Endometrial microvascular endothelial cells (primary cell): ENCODE measurements around the gene BCL3. TPM values are rescaled to one million over a fixed set of nuclear protein-coding genes. Genes with fewer than 3 reads are reported as not detected.

Experiments
- in situ Hi-C: cut with HindIII; loops from 2 replicates; pipeline ENCODE4 v1.10.0; 2017; ENCODE audit warnings: low sequenced_read_pairs, low pct_unique_long_range_greater_than_20kb; ENCODE audit errors: inconsistent ontology term
- total RNA-seq: library from RNA; depleted of rRNA; stranded (reverse); fragments of >200 nt; gene quantifications from one replicate; pipeline ENCODE4 v1.2.3, GENCODE V29; 2015; ENCODE audit errors: inconsistent ontology term

The BCL3 gene, protein sequence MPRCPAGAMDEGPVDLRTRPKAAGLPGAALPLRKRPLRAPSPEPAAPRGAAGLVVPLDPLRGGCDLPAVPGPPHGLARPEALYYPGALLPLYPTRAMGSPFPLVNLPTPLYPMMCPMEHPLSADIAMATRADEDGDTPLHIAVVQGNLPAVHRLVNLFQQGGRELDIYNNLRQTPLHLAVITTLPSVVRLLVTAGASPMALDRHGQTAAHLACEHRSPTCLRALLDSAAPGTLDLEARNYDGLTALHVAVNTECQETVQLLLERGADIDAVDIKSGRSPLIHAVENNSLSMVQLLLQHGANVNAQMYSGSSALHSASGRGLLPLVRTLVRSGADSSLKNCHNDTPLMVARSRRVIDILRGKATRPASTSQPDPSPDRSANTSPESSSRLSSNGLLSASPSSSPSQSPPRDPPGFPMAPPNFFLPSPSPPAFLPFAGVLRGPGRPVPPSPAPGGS
- 18.2 TPM for total RNA-seq

DNA sequence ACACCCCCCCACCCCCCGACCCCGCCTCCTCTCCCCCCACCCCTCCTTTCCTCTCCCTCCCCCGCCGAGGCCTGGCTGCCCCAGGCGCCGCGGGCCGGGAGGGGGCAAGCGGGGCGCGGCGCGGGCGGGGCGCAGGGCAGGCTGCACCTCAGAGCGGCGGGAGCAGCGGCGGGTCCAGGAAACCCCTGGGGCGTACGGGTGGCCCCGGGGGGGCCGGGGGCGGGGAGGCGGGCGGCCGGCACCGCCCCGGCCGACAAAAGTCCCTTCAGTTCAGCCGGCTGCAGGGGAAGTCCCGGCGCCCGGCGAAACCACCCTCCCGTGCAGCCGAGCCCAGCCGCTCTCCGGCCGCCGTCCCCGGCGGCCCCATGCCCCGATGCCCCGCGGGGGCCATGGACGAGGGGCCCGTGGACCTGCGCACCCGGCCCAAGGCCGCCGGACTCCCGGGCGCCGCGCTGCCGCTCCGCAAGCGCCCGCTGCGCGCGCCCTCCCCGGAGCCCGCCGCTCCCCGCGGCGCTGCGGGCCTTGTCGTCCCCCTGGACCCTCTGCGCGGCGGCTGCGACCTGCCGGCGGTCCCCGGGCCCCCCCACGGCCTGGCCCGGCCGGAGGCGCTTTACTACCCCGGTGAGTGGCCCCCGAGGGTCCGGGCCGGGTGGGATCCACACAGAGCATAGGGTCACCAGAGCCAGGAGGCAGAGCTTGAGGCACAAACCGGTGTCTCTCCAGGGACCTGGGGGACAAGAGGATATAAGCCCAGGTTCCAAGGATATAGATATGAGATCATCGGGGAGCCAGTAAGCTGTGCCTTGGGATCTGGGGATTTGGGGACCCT is at the start of gene BCL3:
Gene BCL3, plus strand, starts transcription at position 283 of the 829 bp plus-strand sequence. Its CDS starts 83 bp downstream, at position 366.
- in situ Hi-C loops = no loop called here

DNA sequence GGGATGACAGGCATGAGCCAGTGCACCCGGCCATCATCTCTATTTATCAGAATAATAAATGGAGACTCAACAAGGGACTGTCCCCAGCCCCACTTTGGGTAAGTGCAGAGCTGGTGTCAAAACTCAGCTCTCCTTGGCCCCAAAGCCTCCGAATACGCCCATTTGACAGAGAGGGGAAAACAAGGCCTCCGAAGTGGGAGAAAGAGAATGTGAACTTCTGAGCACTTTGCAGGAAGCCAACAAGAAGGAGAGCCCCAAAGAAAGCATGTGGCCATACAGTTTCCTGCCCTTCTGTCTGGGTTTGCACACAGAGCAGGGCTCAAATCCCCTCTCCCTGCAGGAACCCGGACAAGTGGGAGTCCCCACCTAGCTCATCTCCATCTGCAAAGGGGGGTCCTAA is 48.0 kb upstream of the BCL3 start:
- in situ Hi-C loops = loop anchor here (25.0 kb wide), 1 partner anchor 137 kb away; the partner anchor contains the start of gene NECTIN2

DNA sequence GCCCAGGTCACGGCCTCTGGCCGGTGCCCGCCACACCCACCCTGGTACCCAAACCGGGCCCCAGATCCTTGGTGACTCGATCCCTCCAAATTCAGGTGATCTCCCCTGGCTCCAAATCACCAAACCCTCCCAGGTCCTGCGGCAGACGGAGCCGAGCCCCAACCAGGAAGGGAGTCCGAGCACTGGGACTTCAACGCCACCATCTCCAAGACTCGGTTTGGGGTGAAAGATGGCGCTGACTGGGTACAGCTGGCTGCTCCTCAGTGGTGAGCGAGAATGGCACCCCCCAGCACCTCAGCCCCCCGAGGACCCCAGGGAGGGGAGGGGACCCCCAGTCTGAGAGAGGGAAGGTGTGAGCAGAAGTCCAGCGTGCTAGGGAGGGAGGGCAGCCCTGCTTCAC is 47.3 kb upstream of the BCL3 start:
- in situ Hi-C loops = loop anchor here (25.0 kb wide), 1 partner anchor 136 kb away; the partner anchor contains the start of gene NECTIN2

DNA sequence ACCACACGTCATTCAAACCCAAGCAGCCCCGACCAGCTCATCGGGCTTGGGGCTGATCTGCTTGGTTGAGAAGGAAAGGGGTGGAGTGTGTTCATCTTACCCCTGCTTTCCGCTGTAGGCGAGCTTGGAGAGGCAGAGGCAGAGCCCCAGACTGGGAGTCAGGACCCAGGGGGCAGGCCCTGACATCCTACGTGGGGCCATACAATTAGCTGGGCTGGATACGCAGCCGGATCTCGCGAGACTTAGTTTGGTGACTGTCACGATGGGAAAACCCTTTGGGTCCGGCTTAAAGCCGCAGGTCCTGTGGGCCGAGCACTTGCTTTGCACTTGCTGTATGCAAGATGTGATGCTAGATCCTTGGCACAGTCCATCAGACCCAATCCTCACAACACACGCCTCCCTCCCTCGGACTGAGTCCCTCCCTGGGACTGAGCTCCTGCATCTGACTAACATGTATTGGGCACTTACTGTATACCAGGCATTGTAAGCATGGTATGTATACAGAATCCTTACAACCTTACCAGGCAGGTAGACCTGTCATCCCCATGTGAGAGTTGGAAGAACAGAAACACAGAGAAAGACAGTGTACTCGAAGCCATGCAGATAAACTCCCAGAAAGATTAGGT is 45.8 kb upstream of the BCL3 start:
- in situ Hi-C loops = loop anchor here (25.0 kb wide), 1 partner anchor 135 kb away; the partner anchor contains the start of gene NECTIN2

DNA sequence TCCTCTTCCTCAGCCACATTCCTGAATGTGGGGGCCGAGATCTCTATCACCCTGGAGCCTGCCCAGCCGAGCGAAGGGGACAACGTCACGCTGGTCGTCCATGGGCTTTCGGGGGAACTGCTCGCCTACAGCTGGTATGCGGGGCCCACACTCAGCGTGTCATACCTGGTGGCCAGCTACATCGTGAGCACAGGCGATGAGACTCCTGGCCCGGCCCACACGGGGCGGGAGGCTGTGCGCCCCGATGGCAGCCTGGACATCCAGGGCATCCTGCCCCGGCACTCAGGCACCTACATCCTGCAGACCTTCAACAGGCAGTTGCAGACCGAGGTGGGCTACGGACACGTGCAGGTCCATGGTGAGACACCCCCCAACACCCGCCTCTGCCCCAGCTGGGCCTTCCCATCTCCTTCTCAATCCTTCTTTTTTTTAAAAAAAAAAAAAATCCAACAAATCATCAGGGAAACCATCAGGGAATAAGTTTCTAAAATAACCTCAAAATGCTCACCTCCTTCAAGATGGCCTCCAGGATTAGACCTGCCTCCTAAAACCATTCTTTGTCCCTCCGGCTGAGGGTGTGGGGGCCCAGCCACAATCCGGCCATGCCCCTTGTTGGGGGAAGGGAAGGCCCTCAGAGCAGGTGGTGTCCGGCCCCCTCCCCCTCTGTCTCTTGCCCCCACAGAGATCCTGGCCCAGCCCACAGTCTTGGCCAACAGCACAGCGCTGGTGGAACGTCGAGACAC is 45.0 kb upstream of the BCL3 start:
- in situ Hi-C loops = loop anchor here (25.0 kb wide), 1 partner anchor 134 kb away; the partner anchor contains the start of gene NECTIN2

DNA sequence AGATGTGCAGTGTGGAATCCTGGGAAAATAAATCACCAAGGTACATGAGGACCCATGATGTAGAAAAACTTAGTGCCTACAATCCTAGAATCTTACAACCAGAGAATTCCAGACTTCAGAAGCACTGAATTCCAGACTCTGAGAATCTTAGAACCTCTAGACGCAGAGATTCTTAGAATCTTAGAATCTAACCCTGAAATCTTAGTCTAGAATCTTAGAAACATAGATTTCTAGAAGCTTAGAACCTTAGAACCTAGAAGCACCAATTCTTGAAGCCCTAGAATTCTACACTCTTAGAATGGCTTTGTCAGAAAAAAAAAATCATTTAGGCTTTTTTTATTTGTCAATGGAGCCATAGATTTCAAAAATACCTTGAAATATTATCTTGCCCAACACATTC is 43.5 kb upstream of the BCL3 start:
- in situ Hi-C loops = loop anchor here (25.0 kb wide), 1 partner anchor 132 kb away; the partner anchor contains the start of gene NECTIN2

DNA sequence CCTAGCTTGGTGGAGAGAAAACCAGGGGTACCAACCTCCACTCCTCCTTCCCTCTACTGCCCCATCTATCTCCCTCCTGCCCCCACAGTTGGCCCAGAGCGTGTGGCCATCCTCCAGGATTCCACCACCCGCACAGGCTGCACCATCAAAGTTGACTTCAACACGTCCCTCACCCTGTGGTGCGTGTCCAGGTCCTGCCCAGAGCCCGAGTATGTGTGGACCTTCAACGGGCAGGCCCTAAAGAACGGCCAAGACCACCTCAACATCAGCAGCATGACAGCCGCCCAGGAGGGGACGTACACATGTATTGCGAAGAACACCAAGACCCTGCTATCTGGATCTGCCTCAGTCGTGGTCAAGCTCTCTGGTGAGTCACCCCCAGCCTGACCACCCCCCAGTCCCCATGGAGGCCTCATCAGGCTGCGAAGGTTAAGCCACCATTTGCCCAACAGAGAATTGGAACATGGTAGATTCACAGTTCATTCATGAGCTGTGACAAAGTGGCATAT is 43.0 kb upstream of the BCL3 start:
- in situ Hi-C loops = loop anchor here (25.0 kb wide), 1 partner anchor 132 kb away; the partner anchor contains the start of gene NECTIN2

DNA sequence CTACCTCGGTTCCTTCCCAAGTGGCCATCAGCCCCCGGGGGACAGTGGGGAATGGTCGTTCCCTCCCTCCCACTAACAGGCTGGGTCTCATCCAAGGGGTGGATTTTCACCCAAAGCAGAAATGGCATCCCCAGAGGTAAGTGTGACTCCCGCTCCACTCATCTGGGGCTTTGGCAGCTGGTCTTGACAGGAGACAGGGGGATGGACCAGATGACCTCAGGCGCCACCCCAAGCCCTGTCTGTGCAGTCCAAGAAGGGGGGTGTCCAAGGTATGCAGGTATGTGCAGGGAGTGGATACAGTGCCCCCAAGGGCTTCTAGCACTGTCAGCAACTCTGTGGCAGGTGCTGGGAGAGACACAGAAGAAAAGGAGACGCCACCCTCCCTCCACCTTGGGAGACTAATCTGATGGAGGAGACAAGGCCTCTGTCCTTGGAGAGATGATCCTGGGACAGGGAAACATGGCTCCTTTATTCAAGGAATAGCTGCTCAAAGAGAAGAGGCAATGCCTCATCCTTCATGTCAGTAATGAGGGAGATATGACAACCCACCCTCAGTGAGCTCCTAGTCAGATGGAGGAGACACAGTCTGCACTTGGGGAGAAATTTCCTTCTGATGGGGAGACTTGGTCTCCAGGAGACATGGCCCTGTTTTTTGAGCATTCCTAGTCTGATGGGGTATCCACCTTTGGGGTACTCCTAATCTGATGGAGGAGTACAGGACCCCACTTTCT is 41.8 kb upstream of the BCL3 start:
- in situ Hi-C loops = loop anchor here (25.0 kb wide), 1 partner anchor 131 kb away; the partner anchor contains the start of gene NECTIN2

DNA sequence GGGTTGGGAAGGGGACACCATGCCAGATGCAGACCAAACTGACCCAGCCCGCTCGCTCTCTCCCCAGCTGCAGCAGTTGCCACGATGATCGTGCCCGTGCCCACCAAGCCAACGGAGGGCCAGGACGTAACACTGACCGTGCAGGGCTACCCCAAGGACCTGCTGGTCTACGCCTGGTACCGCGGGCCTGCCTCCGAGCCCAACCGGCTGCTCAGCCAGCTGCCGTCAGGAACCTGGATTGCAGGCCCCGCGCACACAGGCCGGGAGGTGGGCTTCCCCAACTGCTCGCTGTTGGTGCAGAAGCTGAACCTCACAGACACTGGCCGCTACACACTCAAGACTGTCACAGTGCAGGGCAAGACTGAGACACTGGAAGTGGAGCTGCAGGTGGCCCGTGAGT is 40.7 kb upstream of the BCL3 start:
- in situ Hi-C loops = loop anchor here (25.0 kb wide), 1 partner anchor 130 kb away; the partner anchor contains the start of gene NECTIN2

DNA sequence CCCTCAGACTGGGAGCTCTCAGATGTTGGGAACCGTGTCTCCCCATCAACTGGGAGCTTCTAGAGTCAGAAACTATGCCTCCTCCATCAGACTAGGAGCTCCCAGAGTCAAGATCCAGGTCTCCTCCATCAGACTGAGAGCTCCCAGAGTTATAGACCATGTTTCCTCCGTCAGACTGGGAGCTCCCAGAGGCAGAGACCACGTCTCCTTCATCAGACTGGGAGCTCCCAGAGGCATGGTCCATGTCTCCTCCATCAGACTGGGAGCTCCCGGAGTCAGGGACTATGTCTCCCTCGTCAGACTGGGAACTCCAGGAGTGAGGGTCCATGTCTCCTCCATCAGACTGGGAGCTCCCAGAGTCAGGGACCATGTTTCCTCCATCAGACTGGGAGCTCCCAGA is 39.6 kb upstream of the BCL3 start:
- in situ Hi-C loops = loop anchor here (25.0 kb wide), 1 partner anchor 128 kb away; the partner anchor contains the start of gene NECTIN2

DNA sequence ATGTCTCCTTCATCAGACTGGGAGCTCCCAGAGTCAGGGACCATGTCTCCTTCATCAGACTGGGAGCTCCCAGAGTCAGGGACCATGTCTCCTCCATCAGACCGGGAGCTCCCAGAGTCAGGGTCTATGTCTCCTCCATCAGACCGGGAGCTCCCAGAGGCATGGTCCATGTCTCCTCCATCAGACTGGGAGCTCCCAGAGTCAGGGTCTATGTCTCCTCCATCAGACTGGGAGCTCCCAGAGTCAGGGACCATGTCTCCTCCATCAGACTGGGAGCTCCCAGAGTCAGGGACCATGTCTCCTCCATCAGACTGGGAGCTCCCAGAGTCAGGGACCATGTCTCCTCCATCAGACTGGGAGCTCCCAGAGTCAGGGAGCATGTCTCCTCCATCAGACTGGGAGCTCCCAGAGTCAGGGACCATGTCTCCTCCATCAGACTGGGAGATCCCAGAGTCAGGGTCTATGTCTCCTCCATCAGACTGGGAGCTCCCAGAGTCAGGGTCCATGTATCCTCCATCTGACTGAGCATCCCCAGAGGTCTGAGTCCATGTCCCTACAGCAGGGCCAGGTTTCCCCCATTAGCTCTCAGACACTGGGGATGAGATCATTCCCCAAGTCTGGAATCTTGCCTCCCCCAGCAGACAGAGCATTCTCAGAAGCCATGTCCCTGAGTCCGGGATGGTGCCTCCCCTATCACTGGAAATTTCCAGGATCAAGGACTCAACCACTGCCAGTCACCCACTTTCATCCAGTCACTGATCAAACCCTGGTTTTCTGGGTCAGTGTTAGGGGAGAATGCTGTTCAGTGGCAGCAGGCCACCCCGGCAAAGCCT is 38.9 kb upstream of the BCL3 start:
- in situ Hi-C loops = loop anchor here (25.0 kb wide), 1 partner anchor 128 kb away; the partner anchor contains the start of gene NECTIN2

DNA sequence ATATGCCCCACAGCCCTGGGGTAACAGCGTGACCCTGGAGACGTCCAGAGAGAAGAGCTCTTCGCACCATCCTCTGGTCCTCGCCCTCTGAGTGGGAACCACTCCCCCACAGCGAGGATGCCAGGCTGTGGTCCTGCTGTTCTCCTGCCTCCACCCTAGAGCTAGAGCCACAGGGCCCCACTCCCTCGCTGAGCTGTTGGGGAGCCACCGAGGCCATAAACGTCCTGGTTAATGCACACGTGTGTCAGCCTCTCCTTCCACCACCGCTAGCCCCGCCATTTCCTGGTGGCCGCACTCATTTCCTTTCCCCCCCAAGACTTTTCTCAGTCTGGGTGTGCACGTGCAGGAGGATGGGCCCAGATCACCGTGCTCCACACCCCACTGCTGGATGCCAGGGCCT is 38.0 kb upstream of the BCL3 start:
- in situ Hi-C loops = loop anchor here (25.0 kb wide), 1 partner anchor 127 kb away; the partner anchor contains the start of gene NECTIN2

DNA sequence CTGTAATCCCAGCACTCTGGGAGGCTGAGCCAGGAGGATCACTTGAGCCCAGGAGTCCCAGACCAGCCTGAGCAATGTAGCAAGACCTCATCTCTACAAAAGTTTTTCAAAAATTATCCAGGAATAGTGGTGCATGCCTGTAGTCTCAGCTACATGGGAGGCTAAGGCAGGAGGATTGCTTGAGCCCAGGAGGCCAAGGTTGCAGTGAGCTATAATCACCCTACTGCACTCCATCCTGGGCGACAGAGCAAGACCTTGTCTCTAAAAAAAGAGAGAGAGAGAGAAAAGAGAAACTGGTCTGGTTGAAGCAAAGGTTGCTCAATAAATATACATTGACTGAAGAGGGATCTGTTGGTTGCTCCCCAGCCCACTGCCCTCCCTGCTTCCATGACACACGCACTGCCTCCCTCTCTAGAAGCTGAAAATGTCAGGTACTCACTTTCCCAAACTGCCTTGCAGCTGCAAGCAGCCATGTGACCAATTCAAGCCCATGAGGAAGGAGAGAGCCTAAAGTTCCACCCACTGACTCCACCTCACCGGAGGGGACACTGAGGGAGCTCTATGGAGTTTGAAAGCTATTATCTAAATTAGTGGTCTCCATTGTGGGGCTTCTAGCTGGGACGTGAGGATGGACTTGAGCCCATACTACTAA is 35.5 kb upstream of the BCL3 start:
- in situ Hi-C loops = loop anchor here (25.0 kb wide), 1 partner anchor 124 kb away; the partner anchor contains the start of gene NECTIN2

DNA sequence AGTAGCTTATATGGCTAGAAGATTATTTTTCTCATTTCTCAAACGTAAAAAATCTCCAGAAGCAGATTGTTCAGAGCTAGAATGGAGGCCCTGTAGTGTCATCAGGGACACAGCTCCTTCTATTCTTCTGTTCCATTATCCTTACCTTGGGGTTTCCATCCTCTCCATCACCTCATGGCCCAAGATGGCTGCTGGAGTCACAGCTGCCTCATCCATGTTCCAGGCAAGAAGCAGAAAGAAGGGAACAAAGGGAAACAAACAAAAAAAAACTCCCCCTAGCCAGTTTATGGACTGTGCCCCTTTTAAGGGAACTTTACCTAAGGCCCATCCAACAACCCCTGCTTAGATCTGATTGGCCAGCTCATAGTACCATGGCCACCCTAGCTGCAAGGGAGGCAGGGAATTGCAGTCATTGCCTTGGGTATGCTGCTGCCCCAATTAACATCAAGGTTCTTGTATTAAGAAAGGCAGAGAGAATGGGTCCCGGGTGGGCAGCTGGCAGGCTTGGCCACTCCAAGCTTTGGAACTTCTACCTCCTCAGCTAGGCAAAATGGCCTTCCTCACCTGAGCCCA is 33.8 kb upstream of the BCL3 start:
- in situ Hi-C loops = loop anchor here (25.0 kb wide), 1 partner anchor 123 kb away; the partner anchor contains the start of gene NECTIN2

DNA sequence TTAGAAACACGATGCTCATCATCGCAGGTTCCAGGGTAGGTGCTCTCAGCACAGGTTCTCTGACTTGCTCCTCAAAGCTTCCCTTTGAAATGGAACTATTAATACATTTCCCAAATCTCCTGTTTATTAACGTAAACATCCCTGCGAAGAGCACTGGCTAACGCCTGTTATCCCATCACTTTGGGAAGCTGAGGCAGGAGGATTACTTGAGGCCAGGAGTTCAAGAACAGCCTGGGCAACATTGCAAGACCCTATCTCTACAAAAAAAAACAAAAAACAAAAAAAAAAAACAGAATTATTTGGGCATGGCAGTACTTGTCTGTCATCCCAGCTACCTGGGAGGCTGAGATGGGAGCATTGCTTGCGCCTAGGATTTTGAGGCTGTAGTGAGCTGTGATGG is 30.9 kb upstream of the BCL3 start:
- in situ Hi-C loops = loop anchor here (25.0 kb wide), 1 partner anchor 120 kb away; the partner anchor contains the start of gene NECTIN2
